Testis (tissue), 2 donors: ENCODE data around the gene PRR5.

Source experiments
- CTCF ChIP-seq, 3 experiments: fragments of 450-650 bp in 2 of 3; fragments of 200-600 bp in 1 of 3; sonication (generic) in 1 of 3; IDR thresholded peaks; one replicate each; pipeline ENCODE4 v1.5.1; 2016 to 2019; ENCODE audit warnings: antibody characterized with exemption in 3 of 3, mild to moderate bottlenecking in 2 of 3, moderate library complexity in 1 of 3
- POLR2A ChIP-seq: fragments of 450-650 bp; IDR thresholded peaks from one replicate; pipeline ENCODE4 v1.6.1; 2017; ENCODE audit warnings: antibody characterized with exemption, mild to moderate bottlenecking, moderate library complexity

- TF ChIP-seq CTCF (IDR thresholded peaks at IDR 0.05) (no peak), POLR2A (no peak)
These were observed 28.6 kb upstream of the PRR5 start for GRCh38 chr22:44673406-44673805.
